ENCODE results near the gene DEFB128. TPM values are rescaled to one million over a fixed set of nuclear protein-coding genes. Genes with fewer than 3 reads are reported as not detected.
A peak's percentile ranks its signal among the peaks of the same experiment; 100 is the strongest.
"Not testable (repeated sequence)": the region's sequence is repeated elsewhere in the genome, so short reads cannot be mapped to it uniquely, and the experiment has no call there.

DEFB128 gene
- total RNA-seq, 2 donors from 2014 or later, result not detected

DNA sequence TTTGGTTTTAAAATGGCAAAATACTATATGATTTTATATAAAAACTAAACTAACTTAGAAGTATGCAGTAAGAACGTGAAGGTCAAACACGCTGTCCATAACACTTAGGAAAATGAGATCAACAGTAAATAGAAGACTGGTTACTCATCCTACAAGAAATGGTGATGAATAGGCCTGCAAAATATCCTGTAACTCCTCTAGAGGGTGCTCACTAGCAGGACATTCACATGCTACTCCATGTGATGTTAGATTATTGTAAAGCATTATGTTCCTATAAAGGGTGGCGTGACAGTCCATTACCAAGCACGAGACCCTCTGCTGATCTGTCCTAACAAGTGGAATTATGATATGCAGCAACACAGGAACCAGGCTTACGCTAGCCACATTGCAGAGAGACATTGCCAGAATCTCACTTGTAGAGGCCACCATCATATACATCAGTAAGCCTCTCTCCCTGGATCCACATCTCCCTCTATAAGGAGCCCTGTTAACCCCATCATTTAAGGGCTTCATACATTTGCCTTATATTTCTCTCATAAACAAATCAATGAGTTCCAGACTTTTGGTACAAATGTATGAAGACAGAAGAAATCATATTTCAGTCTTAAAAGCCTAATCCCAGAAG is 19.5 kb upstream of the DEFB128 start:
- H3K9me3 ChIP-seq (ENCODE audit: control insufficient read depth, low read length, poor library complexity, severe bottlenecking), result no peaks in the 10 kb centered on the region
- H3K27me3 Mint-ChIP-seq, result peaks cover 16% of the 10 kb centered on the region
- ATAC-seq (peak; percentile 82), DNase-seq (no peak)
- no peak overlapping the region for H3K4me3 Mint-ChIP-seq
- H3K36me3 Mint-ChIP-seq (ENCODE audit: low read depth), result no peaks in the 10 kb centered on the region
- H3K4me1 Mint-ChIP-seq, result no peaks in the 10 kb centered on the region
- no peak overlapping the region for H3K27ac Mint-ChIP-seq

DNA sequence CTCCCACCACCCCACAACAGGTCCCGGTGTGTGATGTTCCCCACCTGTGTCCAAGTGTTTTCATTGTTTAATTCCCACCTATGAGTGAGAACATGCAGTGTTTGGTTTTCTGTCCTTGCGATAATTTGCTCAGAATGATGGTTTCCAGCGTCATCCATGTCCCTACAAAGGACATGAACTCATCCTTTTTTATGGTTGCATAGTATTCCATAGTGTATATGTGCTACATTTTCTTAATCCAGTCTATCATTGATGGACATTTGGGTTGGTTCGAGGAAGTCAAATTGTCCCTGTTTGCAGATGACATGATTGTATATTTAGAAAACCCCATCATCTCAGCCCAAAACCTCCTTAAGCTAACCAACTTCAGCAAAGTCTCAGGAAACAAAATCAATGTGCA is 14.1 kb upstream of the DEFB128 start:
- ATAC-seq; H3K36me3 Mint-ChIP-seq (ENCODE audit: low read depth); H3K4me3 Mint-ChIP-seq; H3K4me1 Mint-ChIP-seq; H3K9me3 ChIP-seq (ENCODE audit: control insufficient read depth, low read length, poor library complexity, severe bottlenecking); DNase-seq; H3K27ac Mint-ChIP-seq: not testable (repeated sequence)
- peaks cover 35% of the 10 kb centered on the region for H3K27me3 Mint-ChIP-seq

DNA sequence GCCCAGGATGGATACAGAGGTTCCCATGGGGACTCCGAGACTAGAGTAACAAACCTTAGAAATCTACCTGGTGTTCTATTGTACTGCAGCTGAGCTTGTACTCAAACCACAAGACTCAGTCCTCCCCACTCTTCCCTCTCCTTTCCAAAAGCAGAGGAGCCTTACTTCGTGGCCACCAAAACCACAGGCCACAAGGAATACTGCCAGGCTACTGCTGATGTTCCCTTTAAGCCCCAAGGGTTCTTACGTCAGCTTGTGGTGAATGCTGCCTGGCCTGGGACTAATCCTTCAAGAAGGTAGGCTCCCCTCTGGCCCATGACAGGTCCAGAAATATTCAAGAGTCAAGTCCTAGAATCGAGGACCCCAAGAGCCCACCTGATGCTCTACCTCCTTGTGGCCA is 10.5 kb upstream of the DEFB128 start:
- no peaks in the 10 kb centered on the region for H3K9me3 ChIP-seq (ENCODE audit: control insufficient read depth, low read length, poor library complexity, severe bottlenecking)
- Mint-ChIP-seq H3K4me1 (peaks cover 2% of the 10 kb centered on the region), H3K27me3 (peaks cover 53% of the 10 kb centered on the region), H3K36me3 (ENCODE audit: low read depth) (peaks cover 3% of the 10 kb centered on the region), H3K4me3 (no peak overlapping the region), H3K27ac (no peak overlapping the region)
- ATAC-seq (no peak), DNase-seq (no peak)

DNA sequence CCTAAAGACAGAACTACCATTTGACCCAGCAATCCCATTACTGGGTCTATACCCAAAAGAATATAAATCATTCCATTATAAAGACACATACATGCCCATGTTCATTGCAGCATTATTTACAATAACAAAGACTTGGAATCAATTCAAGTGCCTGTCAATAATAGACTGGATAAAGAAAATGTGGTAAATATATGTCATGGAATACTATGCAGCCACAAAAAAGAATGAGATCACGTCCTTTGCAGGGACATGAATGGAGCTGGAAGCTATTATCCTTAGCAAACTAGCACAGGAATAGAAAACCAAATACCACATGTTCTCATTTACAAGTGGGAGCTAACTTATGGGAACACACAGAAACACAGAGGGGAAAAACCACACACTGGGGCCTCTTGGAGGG is 8.7 kb upstream of the DEFB128 start:
- Mint-ChIP-seq H3K27me3 (peaks cover 55% of the 10 kb centered on the region), H3K4me3 (no peak overlapping the region), H3K27ac (no peak overlapping the region), H3K36me3 (ENCODE audit: low read depth) (peaks cover 3% of the 10 kb centered on the region), H3K4me1 (peaks cover 2% of the 10 kb centered on the region)
- ATAC-seq (no peak), DNase-seq (no peak)
- H3K9me3 ChIP-seq (ENCODE audit: control insufficient read depth, low read length, poor library complexity, severe bottlenecking), result no peaks in the 10 kb centered on the region

DNA sequence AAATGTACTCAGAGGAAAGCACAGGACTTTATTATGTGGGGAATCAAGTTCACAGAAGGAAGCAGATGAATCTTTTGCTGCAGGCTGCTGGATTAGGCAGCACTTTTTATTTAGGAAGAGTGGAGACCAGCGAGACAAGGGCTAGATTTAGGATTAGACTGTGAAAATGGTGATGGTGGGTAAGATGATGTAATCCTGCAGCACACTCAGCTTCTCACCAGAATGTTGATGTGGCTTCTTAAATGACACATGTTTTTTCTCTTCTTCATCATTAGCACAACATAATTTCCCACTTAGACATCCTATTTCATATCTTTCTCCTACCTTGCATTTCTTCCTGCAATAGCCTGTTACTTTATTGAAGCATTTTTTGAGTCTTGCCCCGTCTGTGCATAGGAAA is 1.8 kb downstream of the DEFB128 start:
- no peak overlapping the region for H3K4me3 Mint-ChIP-seq
- H3K4me1 Mint-ChIP-seq, result no peaks in the 10 kb centered on the region
- H3K9me3 ChIP-seq (ENCODE audit: control insufficient read depth, low read length, poor library complexity, severe bottlenecking), result peaks cover 3% of the 10 kb centered on the region
- no peak overlapping the region for H3K27ac Mint-ChIP-seq
- no peak for ATAC-seq
- H3K36me3 Mint-ChIP-seq (ENCODE audit: low read depth), result peaks cover 3% of the 10 kb centered on the region
- peaks cover 56% of the 10 kb centered on the region for H3K27me3 Mint-ChIP-seq
- DNase-seq, result no peak

DNA sequence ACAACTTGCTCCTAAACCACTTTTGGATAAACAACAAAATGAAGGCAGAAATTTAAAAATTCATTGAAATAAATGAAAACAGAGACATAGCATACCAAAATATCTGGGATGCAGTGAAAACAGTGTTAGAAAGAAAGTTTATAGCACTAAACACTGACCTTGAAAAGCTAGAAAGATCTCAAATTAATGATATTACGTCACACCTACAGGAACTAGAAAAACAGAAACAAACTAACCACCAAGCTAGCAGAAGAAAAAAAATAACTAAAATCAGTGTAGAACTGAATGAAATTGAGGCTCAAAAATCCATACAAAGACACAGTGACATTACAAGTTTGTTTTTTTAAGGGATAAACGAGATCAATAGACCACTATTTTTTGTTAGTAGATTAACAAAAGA is 5.2 kb downstream of the DEFB128 start:
- peaks cover 67% of the 10 kb centered on the region for H3K27me3 Mint-ChIP-seq
- DNase-seq (no peak), ATAC-seq (no peak)
- H3K36me3 Mint-ChIP-seq (ENCODE audit: low read depth), result peaks cover 3% of the 10 kb centered on the region
- peaks cover 3% of the 10 kb centered on the region for H3K9me3 ChIP-seq (ENCODE audit: control insufficient read depth, low read length, poor library complexity, severe bottlenecking)
- no peak overlapping the region for H3K4me3 Mint-ChIP-seq
- H3K4me1 Mint-ChIP-seq, result no peaks in the 10 kb centered on the region
- H3K27ac Mint-ChIP-seq, result no peak overlapping the region

DNA sequence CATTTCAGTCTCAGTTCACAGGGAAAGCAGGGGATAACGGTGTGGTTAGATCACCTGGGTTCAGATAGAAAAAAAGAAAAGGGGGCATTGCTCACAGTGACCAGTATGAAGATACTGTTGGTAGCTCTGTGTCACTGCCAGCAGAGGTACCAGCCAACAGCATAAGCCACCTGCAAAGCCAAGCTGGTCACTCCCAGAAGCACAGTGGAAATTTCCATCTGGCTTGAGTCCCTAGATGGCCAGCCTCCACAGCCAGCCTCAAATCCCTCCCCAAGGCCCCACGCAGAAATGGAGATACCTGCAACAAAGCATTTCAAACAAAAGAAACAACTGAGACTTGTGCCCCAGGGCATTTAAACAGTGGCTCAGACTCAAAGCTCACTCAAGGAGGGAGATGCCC is 20.6 kb downstream of the DEFB128 start:
- Mint-ChIP-seq H3K36me3 (ENCODE audit: low read depth) (no peaks in the 10 kb centered on the region), H3K27ac (no peak overlapping the region), H3K4me1 (peaks cover 9% of the 10 kb centered on the region), H3K27me3 (no peaks in the 10 kb centered on the region), H3K4me3 (no peak overlapping the region)
- H3K9me3 ChIP-seq (ENCODE audit: control insufficient read depth, low read length, poor library complexity, severe bottlenecking), result no peaks in the 10 kb centered on the region
- ATAC-seq (no peak), DNase-seq (no peak)

DNA sequence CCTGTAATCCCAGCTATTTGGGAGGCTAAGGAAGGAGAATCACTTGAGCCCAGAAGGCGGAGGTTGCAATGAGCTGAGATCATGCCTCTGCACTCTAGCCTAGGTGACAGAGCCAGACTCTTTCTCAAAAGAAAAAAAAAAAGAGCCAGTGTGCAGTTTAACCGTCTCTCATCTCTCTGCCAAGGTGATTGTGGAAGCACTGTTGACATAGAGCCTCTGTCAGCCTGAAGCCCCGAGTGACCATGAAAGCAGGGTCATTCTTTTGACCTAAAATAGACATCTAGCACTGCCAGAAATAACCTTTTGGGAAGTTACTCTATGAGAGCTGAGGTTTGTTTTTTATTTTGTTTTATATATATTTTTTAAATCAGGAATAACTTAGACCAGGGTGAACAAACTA is 24.9 kb downstream of the DEFB128 start:
- ATAC-seq (no peak), DNase-seq (no peak)
- no peak overlapping the region for H3K4me3 Mint-ChIP-seq
- peaks cover 9% of the 10 kb centered on the region for H3K4me1 Mint-ChIP-seq
- H3K27me3 Mint-ChIP-seq, result peaks cover 10% of the 10 kb centered on the region
- no peaks in the 10 kb centered on the region for H3K9me3 ChIP-seq (ENCODE audit: control insufficient read depth, low read length, poor library complexity, severe bottlenecking)
- H3K36me3 Mint-ChIP-seq (ENCODE audit: low read depth), result no peaks in the 10 kb centered on the region
- no peak overlapping the region for H3K27ac Mint-ChIP-seq

DNA sequence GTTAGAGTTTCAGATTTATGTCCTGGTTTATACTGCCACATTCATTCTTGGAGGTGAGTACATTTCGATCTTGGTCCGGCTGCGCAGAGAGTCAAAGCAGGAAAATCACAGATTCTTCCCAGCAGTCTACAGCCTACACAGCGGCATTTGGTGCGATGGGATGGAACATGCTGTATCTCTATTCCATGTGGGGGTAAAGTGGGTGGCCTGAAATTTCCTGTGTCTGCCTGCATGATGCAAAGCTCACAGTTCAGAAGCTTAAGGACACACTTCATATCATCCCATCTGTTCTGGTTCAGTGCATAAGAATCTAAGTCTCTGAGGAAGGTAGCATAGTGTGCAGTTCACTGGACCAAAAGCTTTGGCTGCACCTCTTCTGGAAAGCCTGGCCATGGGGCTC is 32.4 kb downstream of the DEFB128 start, which contains the start of gene DEFB127:
TSS of gene DEFB127 (plus strand) at position 301 of the 400 bp plus-strand sequence. CDS start at position 392, 91 bp downstream.
- Mint-ChIP-seq H3K4me1 (no peaks in the 10 kb centered on the region), H3K27ac (no peak within 1 kb of the TSS), H3K4me3 (no peak within 1 kb of the TSS), H3K27me3 (peaks cover 54% of the 10 kb centered on the region), H3K36me3 (ENCODE audit: low read depth) (no peaks in the 10 kb centered on the region)
- H3K9me3 ChIP-seq (ENCODE audit: control insufficient read depth, low read length, poor library complexity, severe bottlenecking), result no peaks in the 10 kb centered on the region
- ATAC-seq (no peak), DNase-seq (no peak)

DNA sequence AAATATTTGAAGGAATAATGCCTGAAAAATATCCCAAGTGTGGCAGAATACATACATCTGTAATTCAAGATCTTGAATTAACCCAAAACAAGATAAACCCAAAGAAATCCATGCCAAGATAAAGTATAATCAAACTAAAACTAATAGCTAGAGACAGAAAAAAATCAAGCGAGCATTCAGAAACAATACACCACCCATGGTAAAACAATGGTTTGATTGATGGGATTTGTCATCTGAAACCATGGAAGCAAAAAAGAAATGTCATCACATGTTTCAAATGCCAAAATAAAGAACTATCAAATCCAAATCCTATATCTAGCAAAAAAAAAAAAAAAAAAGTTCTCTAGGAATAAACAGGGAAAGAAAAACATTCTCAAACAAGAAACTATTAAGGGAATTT is 37.4 kb downstream of the DEFB128 start:
- no peaks in the 10 kb centered on the region for H3K9me3 ChIP-seq (ENCODE audit: control insufficient read depth, low read length, poor library complexity, severe bottlenecking)
- Mint-ChIP-seq H3K27ac (no peak overlapping the region), H3K27me3 (peaks cover 68% of the 10 kb centered on the region), H3K36me3 (ENCODE audit: low read depth) (no peaks in the 10 kb centered on the region), H3K4me1 (no peaks in the 10 kb centered on the region), H3K4me3 (no peak overlapping the region)
- ATAC-seq (no peak), DNase-seq (no peak)

DNA sequence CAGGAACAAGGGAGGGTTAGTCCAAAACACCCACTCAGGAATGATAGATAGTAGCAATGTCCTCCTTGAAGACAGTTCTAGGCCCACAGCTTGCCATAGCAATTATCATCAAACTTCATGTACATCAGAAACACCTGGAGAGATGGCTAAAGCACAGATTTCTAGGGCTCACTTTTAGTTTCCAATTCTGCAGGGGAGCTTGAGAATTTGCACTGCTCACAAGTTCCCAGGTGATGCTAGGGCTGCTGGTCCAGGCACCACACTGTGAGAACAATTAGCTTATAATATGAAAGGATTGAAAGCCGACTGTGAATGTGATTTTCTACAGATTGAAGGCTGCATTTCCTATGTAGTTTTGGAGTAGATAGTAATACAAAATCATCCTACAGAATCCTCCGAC is 43.6 kb downstream of the DEFB128 start:
- Mint-ChIP-seq H3K27me3 (peaks cover 72% of the 10 kb centered on the region), H3K27ac (no peak overlapping the region), H3K36me3 (ENCODE audit: low read depth) (no peaks in the 10 kb centered on the region), H3K4me3 (no peak overlapping the region), H3K4me1 (no peaks in the 10 kb centered on the region)
- DNase-seq (no peak), ATAC-seq (no peak)
- no peaks in the 10 kb centered on the region for H3K9me3 ChIP-seq (ENCODE audit: control insufficient read depth, low read length, poor library complexity, severe bottlenecking)

DNA sequence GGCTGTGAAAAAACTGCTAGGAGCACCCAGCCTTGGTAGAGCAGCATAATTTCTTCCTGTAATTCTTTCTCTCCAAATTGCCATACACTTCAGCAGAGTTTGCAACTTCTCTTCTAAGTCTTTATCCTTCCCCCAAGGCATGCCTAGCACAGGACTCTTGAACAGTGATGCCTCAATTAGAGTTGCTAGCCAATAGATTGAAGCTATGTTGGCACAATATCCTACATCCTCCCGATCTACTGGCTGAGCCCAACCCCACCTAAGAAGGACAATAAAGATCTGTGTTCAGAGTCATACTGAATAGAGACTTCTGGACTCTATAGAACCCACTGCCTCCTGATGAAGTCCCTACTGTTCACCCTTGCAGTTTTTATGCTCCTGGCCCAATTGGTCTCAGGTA is 47.2 kb downstream of the DEFB128 start, which contains the start of gene DEFB126:
TSS of gene DEFB126 (plus strand) at position 301 of the 400 bp plus-strand sequence. CDS start at position 340, 39 bp downstream.
- no peak for ATAC-seq
- H3K4me3 Mint-ChIP-seq, result no peak within 1 kb of the TSS
- no peaks in the 10 kb centered on the region for H3K4me1 Mint-ChIP-seq
- H3K36me3 Mint-ChIP-seq (ENCODE audit: low read depth), result peaks cover 2% of the 10 kb centered on the region
- H3K27ac Mint-ChIP-seq, result no peak within 1 kb of the TSS
- DNase-seq, result no peak
- H3K27me3 Mint-ChIP-seq, result peaks cover 65% of the 10 kb centered on the region
- no peaks in the 10 kb centered on the region for H3K9me3 ChIP-seq (ENCODE audit: control insufficient read depth, low read length, poor library complexity, severe bottlenecking)
